Effector CD4-positive, alpha-beta T cell (primary cell): Measurements from ENCODE around the gene UTY.
"Not testable (repeated sequence)": the region's sequence is repeated elsewhere in the genome, so short reads cannot be mapped to it uniquely, and the experiment has no call there.

Source experiments
- DNase-seq: peaks from one replicate; pipeline ENCODE4 v3.0.0-alpha.2; 2020

Gene UTY

DNA sequence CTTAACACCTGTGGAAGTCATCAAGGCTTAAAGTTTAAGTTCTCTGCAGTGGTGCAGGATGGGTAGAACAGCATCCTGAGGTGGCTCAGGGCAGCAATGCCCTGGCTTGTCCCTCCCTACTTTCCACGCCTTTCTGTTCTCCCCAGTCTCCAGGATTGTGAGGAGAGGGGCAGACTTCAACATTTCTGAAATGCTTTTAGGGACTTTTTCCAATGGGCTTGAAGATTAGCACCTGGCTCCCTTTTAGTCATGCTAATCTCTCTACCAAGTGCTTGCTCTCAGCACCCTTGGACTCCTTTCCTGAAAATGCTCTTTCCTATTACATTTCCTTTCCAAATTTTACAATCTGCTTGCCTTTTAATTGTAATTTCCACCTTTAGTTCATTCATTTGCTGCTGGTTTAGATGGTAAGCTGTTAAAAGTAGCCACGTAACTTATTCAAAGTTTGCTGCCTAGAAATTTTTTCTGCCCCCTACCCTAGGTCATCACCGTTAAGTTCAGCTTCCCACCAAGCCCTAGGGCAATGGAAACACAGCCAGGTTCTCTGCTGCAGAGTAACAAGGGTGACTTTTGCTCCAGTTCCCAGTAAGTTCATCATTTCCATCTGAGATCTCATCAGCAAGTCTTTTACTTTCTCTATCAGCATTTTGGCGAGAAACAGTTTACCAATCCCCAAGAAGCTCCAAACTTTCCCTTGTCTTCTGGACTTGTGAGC is 183.5 kb downstream of the UTY start:
- no peak for DNase-seq

DNA sequence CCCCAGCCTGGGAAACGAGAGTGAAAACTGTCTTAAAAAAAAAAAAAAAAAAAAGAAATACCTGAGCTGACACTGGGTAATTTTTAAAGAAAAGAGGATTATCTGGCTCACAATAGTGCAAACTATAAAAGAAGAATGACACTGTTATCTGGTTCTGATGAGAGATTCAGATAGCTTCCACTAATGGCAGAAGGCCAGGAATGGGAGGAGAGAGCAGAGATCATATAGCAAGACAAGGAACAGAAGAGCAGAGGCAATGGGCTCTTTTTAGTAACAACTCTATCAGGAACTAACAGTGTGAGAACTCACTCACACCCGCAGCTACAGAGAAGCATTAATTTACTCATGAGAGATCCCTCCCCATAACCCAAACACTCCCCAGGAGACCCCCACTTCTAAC is 184.8 kb downstream of the UTY start:
- no peak for DNase-seq

DNA sequence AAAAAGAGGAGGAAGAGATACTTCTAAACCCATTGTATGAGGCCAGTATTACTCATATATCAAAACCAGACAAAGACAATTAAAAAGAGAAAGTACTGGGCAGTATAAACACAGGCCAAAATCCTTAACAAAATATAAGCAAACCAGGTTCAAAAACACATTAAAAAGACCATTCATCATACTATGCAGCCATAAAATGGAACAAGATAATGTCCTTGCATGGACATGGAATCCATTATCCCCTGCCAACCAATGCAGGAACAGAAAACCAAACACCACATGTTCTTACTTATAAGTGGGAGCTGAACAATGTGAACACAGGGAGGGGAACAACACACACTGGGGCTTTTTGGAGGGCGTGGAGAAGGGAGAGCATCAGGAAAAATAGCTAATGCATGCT is 188.6 kb downstream of the UTY start:
- no peak for DNase-seq

DNA sequence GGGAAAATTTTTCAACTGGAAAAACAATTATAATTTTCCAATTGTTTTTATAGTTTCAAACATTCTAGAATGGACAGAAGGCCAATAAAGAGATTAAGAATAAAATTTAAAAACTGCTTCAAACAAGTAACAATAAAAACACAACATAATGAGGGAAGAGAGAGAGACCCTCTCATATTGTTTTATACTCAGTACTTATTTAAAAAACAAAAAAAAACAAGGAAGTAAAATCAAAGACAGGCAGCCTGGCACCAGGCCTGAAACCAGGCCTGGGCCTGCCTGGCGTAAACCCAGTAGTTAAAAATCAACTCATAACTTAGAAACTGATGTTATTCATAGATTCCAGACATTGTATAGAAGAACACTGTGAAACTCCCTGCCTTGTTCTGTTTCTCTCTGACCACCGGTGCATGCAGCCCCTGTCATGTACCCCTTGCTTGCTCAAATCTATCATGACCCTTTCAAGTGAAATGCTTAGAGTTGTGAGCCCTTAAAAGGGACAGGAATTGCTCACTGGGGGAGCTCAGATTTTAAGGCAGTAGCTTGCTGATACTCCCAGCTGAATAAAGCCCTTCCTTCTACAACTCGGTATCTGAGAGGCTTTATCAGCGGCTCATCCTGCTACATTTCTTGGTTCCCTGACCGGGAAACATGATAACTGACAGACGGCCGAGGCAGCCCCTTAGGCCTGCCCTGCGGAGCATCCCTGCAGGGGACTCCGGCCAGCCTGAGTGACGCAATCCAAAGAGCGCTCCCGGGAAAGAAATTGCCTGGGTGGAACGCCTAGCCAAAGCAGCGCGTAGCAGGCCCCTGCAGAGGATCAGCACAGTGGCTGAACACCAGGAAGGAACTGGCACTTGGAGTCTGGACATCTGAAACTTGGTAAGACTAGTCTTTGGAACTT is 197.4 kb downstream of the UTY start:
- not testable (repeated sequence) for DNase-seq

DNA sequence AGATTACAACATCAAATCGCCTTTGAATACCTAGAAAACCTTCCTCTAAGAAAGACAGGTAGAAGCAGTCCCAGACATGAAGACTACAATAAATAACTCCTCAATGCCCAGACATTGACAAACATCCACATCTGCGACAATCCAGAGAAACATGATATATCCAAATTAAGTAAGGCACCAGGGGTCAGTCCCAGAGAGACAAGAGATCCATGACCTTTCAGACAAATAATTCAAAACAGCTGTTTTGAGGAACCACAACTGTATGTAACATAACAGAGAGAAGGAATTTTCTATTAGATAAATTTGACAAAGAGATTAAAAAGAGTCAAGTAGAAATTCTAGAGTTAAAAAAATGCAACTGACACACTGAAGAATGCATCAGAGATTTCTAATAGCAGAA is 200.3 kb downstream of the UTY start:
- no peak for DNase-seq

DNA sequence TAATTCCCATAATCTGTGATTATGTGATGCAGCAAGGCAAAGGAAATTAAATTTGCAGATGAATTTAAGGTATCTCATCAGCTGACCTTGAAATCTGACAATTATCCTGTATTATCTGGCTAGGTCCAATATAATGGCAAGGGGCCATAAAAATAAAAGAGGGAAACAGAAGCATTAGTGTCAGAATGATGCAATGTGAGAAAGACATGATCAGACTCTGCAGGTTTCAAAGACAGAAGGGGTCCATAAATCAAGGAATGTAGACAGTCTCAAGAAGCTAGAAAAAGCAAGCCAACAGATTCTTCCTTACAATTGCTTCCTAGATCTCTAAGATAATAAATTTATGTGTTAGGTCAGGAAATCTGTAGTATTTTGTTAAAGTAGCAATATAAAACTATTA is 208.1 kb downstream of the UTY start:
- DNase-seq: no peak

DNA sequence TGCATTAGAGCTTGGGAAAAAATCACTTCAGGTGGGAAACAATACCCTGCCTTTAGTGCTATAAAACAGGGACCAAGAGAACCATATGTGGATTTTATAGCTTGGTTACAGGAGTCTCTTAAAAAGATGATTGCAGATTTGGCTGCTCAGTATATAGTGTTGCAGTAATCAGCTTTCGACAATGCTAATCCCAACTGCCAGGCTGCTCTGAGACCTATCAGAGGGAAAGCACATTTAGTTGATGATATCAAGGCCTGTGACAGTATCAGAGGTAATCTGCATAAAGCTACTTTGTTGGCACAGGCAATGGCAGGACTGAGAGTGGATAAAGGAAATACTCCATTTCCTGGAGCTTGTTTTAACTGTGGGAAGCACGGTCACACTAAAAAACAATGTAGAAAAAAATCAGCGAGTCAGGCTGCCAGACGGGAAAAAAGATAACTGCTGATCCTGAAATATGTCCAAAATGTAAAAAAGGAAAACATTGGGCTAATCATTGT is 225.8 kb downstream of the UTY start:
- not testable (repeated sequence) for DNase-seq

DNA sequence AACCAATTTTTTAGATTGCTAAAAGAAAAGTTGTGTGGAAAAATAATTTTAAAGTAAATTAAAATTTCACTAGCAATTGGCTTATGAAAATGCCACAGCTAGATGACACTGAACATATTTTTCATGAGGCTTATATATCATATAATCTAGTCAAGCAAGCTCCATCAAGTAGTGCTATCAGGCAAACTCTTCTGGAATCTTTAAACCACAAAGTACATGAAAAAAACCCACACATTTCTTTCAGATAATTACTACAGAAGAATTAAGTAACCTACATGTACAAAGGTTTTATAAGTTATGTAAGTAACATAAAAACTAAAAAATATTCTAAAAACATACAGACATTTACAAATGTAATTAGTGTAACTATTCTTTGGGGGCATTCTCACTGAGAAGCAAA is 229.4 kb downstream of the UTY start:
- no peak for DNase-seq

DNA sequence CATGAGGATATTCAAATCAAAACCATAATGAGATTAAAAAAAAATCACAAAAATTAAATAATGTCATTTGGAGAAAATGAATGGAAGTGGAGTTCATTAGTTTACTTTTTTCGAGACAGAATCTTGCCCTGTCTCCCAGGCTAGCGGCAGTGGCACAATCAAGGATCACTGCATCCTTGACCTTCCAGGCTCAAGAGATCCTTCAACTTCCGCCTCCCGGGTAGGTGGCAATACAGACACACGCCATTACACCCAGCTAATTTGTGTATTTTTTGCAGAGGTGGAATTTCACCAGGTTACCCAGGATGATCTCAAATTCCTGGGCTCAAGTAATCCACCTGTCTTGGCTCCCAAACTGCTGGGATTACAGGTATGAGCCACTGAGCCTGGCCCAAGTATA is 236.1 kb downstream of the UTY start:
- no peak for DNase-seq

DNA sequence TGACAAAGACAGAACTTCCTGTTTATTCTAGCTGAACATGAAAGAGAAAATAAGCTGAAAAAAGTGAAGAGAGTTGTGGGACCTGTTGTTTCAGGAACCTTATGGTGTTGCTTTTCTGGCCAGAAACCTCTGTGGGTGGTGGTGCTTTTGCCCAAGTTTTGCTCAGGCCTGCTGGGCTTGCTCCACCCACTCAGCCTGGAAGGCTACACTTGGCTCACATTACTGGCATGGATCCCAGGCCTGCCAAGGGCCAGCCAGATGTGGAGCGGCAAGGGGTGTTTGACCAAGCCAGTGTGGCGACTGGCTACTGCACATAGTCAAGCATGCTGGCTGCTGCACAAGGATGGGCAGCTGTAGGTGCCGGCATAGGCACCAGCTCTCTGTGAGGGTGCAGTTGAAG is 245.9 kb downstream of the UTY start:
- no peak for DNase-seq

DNA sequence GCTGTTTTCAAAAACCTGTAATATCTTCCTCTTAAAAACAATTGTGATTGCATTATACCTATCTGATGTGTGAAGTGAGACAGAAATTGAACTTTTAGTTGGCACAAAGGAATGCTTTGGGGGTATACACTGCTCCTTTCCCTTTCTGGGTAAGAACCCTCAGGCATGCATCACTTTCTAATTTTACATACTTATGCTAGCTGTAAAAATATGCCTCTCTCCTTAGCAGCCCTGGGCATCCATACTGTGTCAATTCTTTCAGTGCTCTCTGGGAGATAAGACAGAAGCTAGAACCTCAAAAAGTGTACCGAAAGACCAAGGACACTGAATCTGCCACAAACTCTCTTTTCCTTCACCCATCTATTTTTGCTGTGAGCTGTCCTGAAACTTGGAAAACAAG is 246.7 kb downstream of the UTY start:
- no peak for DNase-seq

DNA sequence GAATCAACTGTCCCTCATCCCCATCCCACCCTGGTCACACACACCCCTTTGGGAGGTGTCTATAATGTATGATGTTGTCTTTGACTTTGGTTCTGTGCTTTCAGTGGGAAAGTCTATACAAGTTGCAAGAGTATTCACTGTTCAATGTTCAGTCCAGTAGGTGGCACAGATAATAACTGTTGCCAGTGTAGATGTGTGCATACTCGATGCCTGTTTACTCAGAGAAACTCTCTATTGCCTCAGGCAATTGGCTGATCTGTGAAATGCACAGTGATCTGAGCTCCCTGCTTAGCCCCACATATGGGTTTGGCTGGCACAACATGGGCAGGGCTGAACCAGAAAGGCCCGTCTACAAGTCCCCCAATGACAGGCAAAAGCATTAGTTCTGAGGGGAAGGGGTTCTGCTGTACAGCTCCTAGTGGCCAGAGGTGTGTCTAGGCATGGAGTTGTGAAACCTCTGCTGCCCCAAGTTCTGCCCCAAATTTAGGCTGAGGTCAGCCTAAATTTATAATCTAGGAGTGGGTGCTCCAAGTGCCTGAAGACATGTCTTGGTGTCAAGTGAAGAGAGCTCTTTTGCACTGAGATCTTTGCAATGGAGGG is 252.4 kb downstream of the UTY start:
- DNase-seq: no peak

DNA sequence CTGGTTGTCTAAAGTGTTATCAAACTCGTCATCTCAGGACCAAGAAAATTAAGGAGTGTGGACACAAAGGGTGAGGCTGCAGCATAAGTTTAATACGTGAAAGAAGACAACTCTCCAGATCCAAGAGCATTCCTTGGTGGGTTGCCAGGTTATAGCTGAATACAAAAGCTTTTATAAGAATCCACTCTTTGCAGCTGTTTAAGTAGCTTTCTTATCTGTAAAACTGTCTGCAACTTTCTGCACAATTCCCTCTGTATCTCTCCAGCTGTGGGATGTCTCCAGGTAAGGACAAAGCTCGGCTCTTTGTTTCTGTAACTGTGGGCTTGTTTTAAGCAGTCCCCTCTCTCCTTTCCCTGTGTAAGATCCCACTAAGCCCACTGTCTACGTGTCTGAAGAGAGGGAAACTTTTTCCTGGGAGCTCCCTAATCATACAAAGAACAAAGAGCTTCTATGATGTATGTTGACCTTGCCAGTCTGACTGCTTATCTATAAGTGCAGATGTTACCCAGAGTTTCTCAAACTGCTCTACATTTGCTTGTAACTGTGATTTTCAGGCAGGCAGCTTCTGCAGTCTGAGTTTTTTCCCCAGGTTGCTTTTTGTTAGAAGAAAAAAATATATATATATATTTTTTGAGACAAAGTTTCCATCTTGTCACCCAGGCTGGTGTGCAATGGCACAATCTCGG is 268.7 kb downstream of the UTY start:
- no peak for DNase-seq

DNA sequence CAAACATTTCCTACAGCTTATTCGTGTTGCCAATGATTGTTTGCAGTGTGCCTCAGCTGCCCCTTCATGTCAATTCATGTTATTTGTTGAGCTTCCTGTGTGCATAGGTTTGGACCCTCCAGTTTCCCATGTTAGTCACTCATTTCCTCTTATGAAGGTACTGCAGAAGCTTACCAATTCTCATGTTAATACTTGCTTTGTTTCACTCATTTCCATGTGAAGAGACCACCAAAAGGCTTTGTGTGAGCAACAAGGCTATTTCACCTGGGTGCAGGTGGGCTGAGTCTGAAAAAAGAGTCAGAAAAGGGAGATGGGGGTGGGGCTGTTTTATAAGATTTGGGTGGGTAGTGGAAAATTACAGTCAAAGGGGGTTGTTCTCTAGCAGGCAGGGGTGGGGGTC is 274.6 kb downstream of the UTY start:
- DNase-seq: no peak
